GM19463 (cell line): ENCODE results near the gene IYD.
"Not testable (repeated sequence)": the region's sequence is repeated elsewhere in the genome, so short reads cannot be mapped to it uniquely, and the experiment has no call there.

Experiments used
- ATAC-seq: cut with Tn5 transposase; IDR thresholded peaks from one replicate; pipeline ENCODE4 v1.9.1; 2021; ENCODE audit warnings: mild to moderate bottlenecking, moderate library complexity; ENCODE audit not compliant: unreplicated experiment

Gene IYD

GRCh38 chr6:150427037-150427602 is 58.3 kb downstream of the IYD start:
- ATAC-seq, result no peak

- no peak for ATAC-seq
These were observed 59.0 kb downstream of the IYD start for GRCh38 chr6:150427843-150428242.

- ATAC-seq, result no peak
These were observed 62.0 kb downstream of the IYD start for GRCh38 chr6:150430815-150431214.

GRCh38 chr6:150435360-150435759 is 66.5 kb downstream of the IYD start:
- ATAC-seq, result no peak

- ATAC-seq, result no peak
These were observed 67.0 kb downstream of the IYD start for GRCh38 chr6:150435832-150436231.

GRCh38 chr6:150439373-150439772 is 70.6 kb downstream of the IYD start:
- no peak for ATAC-seq

- no peak for ATAC-seq
These were observed 74.8 kb downstream of the IYD start for GRCh38 chr6:150443621-150444020.

- ATAC-seq, result no peak
These were observed 75.5 kb downstream of the IYD start for GRCh38 chr6:150444308-150444707.

GRCh38 chr6:150445486-150445885 is 76.7 kb downstream of the IYD start:
- no peak for ATAC-seq

GRCh38 chr6:150448221-150448620 is 79.4 kb downstream of the IYD start:
- no peak for ATAC-seq

GRCh38 chr6:150449055-150449454 is 80.2 kb downstream of the IYD start:
- ATAC-seq, result not testable (repeated sequence)

GRCh38 chr6:150450918-150451317 is 82.1 kb downstream of the IYD start:
- no peak for ATAC-seq

GRCh38 chr6:150451807-150452427 is 83.1 kb downstream of the IYD start:
- ATAC-seq, result no peak

GRCh38 chr6:150452428-150453243 is 83.8 kb downstream of the IYD start:
- ATAC-seq, result no peak

- no peak for ATAC-seq
These were observed 84.5 kb downstream of the IYD start for GRCh38 chr6:150453357-150453756.
